Naive thymus-derived CD4-positive, alpha-beta T cell (primary cell): Measurements from ENCODE around the gene PPM1J. TPM values are rescaled to one million over a fixed set of nuclear protein-coding genes. Genes with fewer than 3 reads are reported as not detected.
A peak's percentile ranks its signal among the peaks of the same experiment; 100 is the strongest.

Experiments used
- ATAC-seq: fragments of 150-1000 bp; cut with Tn5 transposase; 2 replicates; pipeline ENCODE4 v1.10.0; 2021; ENCODE audit warnings: mild to moderate bottlenecking, moderate library complexity
- CTCF ChIA-PET: fragments of 350-600 bp; sonication (Branson Sonifier 250); formaldehyde crosslinking; loops from one replicate; lab custom pipeline; 2021; ENCODE audit warnings: antibody characterized with exemption; lab: Charles Lee
- POLR2A ChIA-PET: fragments of 350-600 bp; sonication (Branson Sonifier 250); formaldehyde crosslinking; loops from one replicate; lab custom pipeline; 2021; ENCODE audit warnings: antibody characterized with exemption, inconsistent platforms; lab: Charles Lee
- DNase-seq, 9 donors: peaks; one replicate each; pipeline versions ENCODE4 v3.0.0 to v3.0.0-alpha.2; 2020 to 2022; ENCODE audit warnings: mixed read lengths in 1 of 9
- H3K27ac ChIP-seq: one replicate; pipeline ENCODE4 v1.7.0; 2013; ENCODE audit warnings: mild to moderate bottlenecking, low read depth, low read length, moderate library complexity
- H3K27me3 ChIP-seq, 2 donors: one replicate each; pipeline ENCODE4 v1.7.0; 2013; ENCODE audit warnings: low read length in 2 of 2, mild to moderate bottlenecking in 2 of 2, moderate library complexity in 2 of 2; ENCODE audit not compliant: control insufficient read depth in 2 of 2, insufficient read depth in 2 of 2
- H3K36me3 ChIP-seq, 3 experiments: 1 replicate in 2 of 3; 2 replicates in 1 of 3; pipeline ENCODE4 v1.7.0; 2013; ENCODE audit warnings: low read length in 3 of 3, mild to moderate bottlenecking in 3 of 3, moderate library complexity in 1 of 3; ENCODE audit not compliant: insufficient read depth in 3 of 3, control insufficient read depth in 2 of 3
- H3K4me1 ChIP-seq, 2 donors: one replicate each; pipeline ENCODE4 v1.7.0; 2013; ENCODE audit warnings: low read length in 2 of 2, mild to moderate bottlenecking in 2 of 2, moderate library complexity in 1 of 2; ENCODE audit not compliant: control insufficient read depth in 2 of 2, insufficient read depth in 2 of 2
- H3K4me3 ChIP-seq: 2 replicates; pipeline ENCODE4 v1.7.0; 2013; ENCODE audit warnings: mild to moderate bottlenecking, low read length
- H3K9me3 ChIP-seq, 3 experiments: 1 replicate in 2 of 3; 2 replicates in 1 of 3; pipeline ENCODE4 v1.7.0; 2013; ENCODE audit warnings: low read length in 3 of 3; ENCODE audit not compliant: control insufficient read depth in 2 of 3
- H3K27ac Mint-ChIP-seq, 9 donors: one replicate each; pipeline ENCODE4 v1.8.0; 2020 to 2022; ENCODE audit warnings: mixed read lengths in 9 of 9, mild to moderate bottlenecking in 8 of 9, moderate library complexity in 5 of 9, inconsistent platforms in 2 of 9
- H3K27me3 Mint-ChIP-seq, 5 donors: one replicate each; pipeline ENCODE4 v1.8.0; 2021 to 2022; ENCODE audit warnings: mixed read lengths in 5 of 5, mild to moderate bottlenecking in 1 of 5
- H3K36me3 Mint-ChIP-seq, 5 donors: one replicate each; pipeline ENCODE4 v1.8.0; 2020 to 2022; ENCODE audit warnings: mixed read lengths in 5 of 5, mild to moderate bottlenecking in 3 of 5, inconsistent platforms in 1 of 5
- H3K4me1 Mint-ChIP-seq, 7 donors: one replicate each; pipeline ENCODE4 v1.8.0; 2020 to 2022; ENCODE audit warnings: mixed read lengths in 7 of 7, mild to moderate bottlenecking in 3 of 7, inconsistent platforms in 1 of 7
- H3K4me3 Mint-ChIP-seq, 10 donors: one replicate each; pipeline ENCODE4 v1.8.0; 2020 to 2022; ENCODE audit warnings: mild to moderate bottlenecking in 10 of 10, mixed read lengths in 10 of 10, moderate library complexity in 6 of 10, inconsistent platforms in 2 of 10
- H3K9me3 Mint-ChIP-seq, 11 donors: one replicate each; pipeline ENCODE4 v1.8.0; 2020 to 2022; ENCODE audit warnings: mixed read lengths in 11 of 11, mild to moderate bottlenecking in 4 of 11, inconsistent platforms in 1 of 11, moderate library complexity in 1 of 11
- intact Hi-C, 2 donors: fragments of 100-400 bp; cut with micrococcal nuclease; formaldehyde crosslinking; loops; one replicate each; pipeline ENCODE4 v1.15.1; 2023
- polyA plus RNA-seq, 2 donors: library from polyadenylated mRNA; unstranded; fragments of 300-500 nt; fragmentation: Illumina TruSeq; gene quantifications; one replicate each; pipeline ENCODE4 v1.2.3, GENCODE V29; 2021
- total RNA-seq, 6 experiments: library from RNA in 5 of 6; stranded (reverse) in 5 of 6; gene quantifications; 1 replicate in 5 of 6; 2 replicates in 1 of 6; pipeline ENCODE4 v1.2.3 and lab custom pipeline; 2021 to 2026

The PPM1J gene
- total and polyA plus RNA-seq, 7 experiments from 2014 or later: 0.46 to 1.6 (median 0.50) TPM; not detected in 4

DNA sequence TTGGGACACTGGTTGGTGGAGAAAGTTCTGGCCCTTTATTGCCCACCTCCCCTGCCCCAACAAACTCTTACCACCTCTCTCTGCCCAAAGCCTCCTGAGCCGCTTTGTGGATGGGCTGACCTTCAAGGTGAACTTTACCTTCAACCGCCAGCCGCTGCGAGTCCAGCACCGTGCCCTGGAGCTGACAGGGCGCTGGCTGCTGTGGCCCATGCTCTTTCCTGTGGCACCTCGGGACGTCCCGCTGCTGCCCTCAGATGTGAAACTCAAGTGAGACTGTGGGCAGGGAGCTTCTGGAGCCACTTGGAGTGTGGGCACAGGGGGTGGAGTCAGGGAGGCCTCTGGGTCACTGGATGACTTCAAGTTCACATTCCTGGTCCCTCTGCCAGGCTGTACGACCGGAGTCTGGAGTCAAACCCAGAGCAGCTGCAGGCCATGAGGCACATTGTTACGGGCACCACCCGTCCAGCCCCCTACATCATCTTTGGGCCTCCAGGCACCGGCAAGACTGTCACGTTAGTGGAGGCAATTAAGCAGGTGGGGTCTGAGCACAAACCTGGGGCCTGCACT lies 20.7 kb downstream of the PPM1J start:
- ChIA-PET CTCF (interaction anchor here (0.7 kb wide), 1 partner anchor 9 kb away, joined by 3 read pairs; no protein-coding TSS in a partner anchor), POLR2A (no interaction called here)
- H3K36me3 Mint-ChIP-seq: peaks cover 9 to 34% (median 21%) of the 10 kb centered on the region in 5 donors

DNA sequence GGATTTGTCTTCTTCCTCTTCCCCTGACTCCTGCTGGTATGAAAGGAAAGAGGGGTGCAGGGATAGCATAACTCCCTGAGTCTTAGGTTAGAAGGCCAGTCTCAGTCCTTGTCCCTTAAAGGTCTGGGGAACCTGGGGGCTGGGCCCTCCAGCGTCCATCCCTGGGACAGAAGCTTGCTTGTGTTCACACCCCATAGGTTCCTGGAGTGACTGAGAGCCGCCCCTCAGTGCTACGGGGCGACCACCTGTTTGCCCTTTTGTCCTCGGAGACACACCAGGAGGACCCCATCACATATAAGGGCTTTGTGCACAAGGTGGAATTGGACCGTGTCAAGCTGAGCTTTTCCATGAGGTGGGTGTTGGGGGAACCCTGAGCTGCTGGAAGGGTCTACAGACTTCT lies 21.3 kb downstream of the PPM1J start:
- Mint-ChIP-seq H3K36me3 (peaks cover 9 to 33% (median 17%) of the 10 kb centered on the region in 5 donors), H3K9me3 (no peaks in the 10 kb centered on the region), H3K4me1 (peaks cover 0 to 5% (median 0%) of the 10 kb centered on the region in 7 donors), H3K27ac (no peak overlapping the region), H3K27me3 (no peaks in the 10 kb centered on the region), H3K4me3 (no peak overlapping the region)
- no peaks in the 10 kb centered on the region for H3K27me3 ChIP-seq
- intact Hi-C loops: no loop called here
- H3K4me3 ChIP-seq: no peak overlapping the region
- no peak for DNase-seq
- no peaks in the 10 kb centered on the region for H3K4me1 ChIP-seq
- no peaks in the 10 kb centered on the region for H3K9me3 ChIP-seq
- no peak for ATAC-seq
- CTCF ChIA-PET: interaction anchor here (0.7 kb wide), 1 partner anchor 10 kb away, joined by 3 read pairs; no protein-coding TSS in a partner anchor
- H3K36me3 ChIP-seq: peaks cover 0 to 99% (median 9%) of the 10 kb centered on the region in 3 experiments
- no peak overlapping the region for H3K27ac ChIP-seq
- POLR2A ChIA-PET: no interaction called here

More for the DNA sequence above, 20.7 kb downstream of the PPM1J start:
- Mint-ChIP-seq H3K4me3 (no peak overlapping the region), H3K27me3 (no peaks in the 10 kb centered on the region), H3K27ac (peak overlapping the region in 1 of 9 donors; percentile 46), H3K9me3 (no peaks in the 10 kb centered on the region), H3K4me1 (peaks cover 0 to 6% (median under 1%) of the 10 kb centered on the region in 7 donors)
- ATAC-seq (no peak), DNase-seq (no peak)
- Histone ChIP-seq H3K27ac (no peak overlapping the region), H3K36me3 (peaks cover 0 to 99% (median 9%) of the 10 kb centered on the region in 3 experiments), H3K27me3 (no peaks in the 10 kb centered on the region), H3K4me1 (no peaks in the 10 kb centered on the region), H3K9me3 (no peaks in the 10 kb centered on the region), H3K4me3 (no peak overlapping the region)
- intact Hi-C loops: no loop called here

DNA sequence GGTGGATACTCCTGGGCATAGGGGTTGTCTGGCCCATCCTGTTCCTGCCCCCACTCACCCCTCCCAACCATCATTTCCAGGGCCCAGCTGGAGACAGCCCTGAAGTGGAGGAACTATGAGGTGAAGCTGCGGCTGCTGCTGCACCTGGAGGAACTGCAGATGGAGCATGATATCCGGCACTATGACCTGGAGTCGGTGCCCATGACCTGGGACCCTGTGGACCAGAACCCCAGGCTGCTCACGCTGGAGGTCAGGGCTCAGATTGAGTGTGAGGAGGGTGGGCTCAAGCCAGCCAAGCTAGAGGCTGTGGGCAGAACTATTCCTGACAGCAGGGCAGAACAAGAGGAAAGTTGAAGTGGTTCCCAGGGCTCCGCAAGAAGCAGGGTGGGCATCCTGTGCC lies 22.5 kb downstream of the PPM1J start:
- intact Hi-C loops: no loop called here
- Histone ChIP-seq H3K9me3 (no peaks in the 10 kb centered on the region), H3K36me3 (peaks cover 0 to 99% (median 9%) of the 10 kb centered on the region in 3 experiments), H3K27me3 (no peaks in the 10 kb centered on the region), H3K4me1 (no peaks in the 10 kb centered on the region), H3K4me3 (no peak overlapping the region), H3K27ac (no peak overlapping the region)
- H3K9me3 Mint-ChIP-seq: no peaks in the 10 kb centered on the region
- no peak overlapping the region for H3K27ac Mint-ChIP-seq
- peaks cover 9 to 26% (median 14%) of the 10 kb centered on the region in 5 donors for H3K36me3 Mint-ChIP-seq
- DNase-seq: no peak
- H3K4me3 Mint-ChIP-seq: no peak overlapping the region
- H3K27me3 Mint-ChIP-seq: no peaks in the 10 kb centered on the region
- CTCF ChIA-PET: interaction anchor here (0.7 kb wide), 1 partner anchor 190 kb away, joined by 3 read pairs; no protein-coding TSS in a partner anchor
- POLR2A ChIA-PET: no interaction called here
- ATAC-seq: no peak
- peaks cover 0 to 5% (median 3%) of the 10 kb centered on the region in 7 donors for H3K4me1 Mint-ChIP-seq

DNA sequence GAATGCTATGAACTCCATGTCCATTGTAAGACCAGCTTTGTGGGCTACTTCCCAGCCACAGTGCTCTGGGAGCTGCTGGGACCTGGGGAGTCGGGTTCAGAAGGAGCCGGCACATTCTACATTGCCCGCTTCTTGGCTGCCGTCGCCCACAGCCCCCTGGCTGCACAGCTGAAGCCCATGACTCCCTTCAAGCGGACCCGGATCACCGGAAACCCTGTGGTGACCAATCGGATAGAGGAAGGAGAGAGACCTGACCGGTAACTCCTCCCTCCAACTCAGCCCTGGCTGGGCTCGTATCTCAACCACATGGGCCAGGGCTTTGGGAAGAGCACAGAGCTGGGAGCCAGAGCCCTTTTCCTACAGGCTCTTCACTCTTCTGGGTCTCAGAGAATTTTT lies 25.3 kb downstream of the PPM1J start:
- intact Hi-C loops: no loop called here
- Histone ChIP-seq H3K9me3 (no peaks in the 10 kb centered on the region), H3K27me3 (no peaks in the 10 kb centered on the region), H3K4me3 (no peak overlapping the region), H3K4me1 (no peaks in the 10 kb centered on the region), H3K27ac (no peak overlapping the region), H3K36me3 (peaks cover 0 to 76% (median 5%) of the 10 kb centered on the region in 3 experiments)
- CTCF ChIA-PET: no interaction called here
- H3K4me1 Mint-ChIP-seq: peaks cover 4 to 12% (median 10%) of the 10 kb centered on the region in 7 donors
- peaks cover 9 to 28% (median 12%) of the 10 kb centered on the region in 5 donors for H3K36me3 Mint-ChIP-seq
- H3K27ac Mint-ChIP-seq: no peak overlapping the region
- POLR2A ChIA-PET: interaction anchor here (0.6 kb wide), 1 partner anchor 11 kb away, joined by 3 read pairs; no protein-coding TSS in a partner anchor
- H3K9me3 Mint-ChIP-seq: no peaks in the 10 kb centered on the region
- ATAC-seq: no peak
- DNase-seq: no peak
- H3K27me3 Mint-ChIP-seq: no peaks in the 10 kb centered on the region
- H3K4me3 Mint-ChIP-seq: no peak overlapping the region

GRCh38 chr1:112689196-112689841 lies 25.8 kb downstream of the PPM1J start:
- H3K27me3 ChIP-seq: no peaks in the 10 kb centered on the region
- H3K27ac ChIP-seq: no peak overlapping the region
- CTCF ChIA-PET: no interaction called here
- peak overlapping the region in 1 of 9 donors; percentile 66 for H3K27ac Mint-ChIP-seq
- no peaks in the 10 kb centered on the region for H3K9me3 Mint-ChIP-seq
- H3K4me3 Mint-ChIP-seq: no peak overlapping the region
- no peak overlapping the region for H3K4me3 ChIP-seq
- H3K9me3 ChIP-seq: no peaks in the 10 kb centered on the region
- no peaks in the 10 kb centered on the region for H3K4me1 ChIP-seq
- POLR2A ChIA-PET: interaction anchor here (0.6 to 0.7 kb wide), 2 partner anchors 11 to 16 kb away, joined by 3 to 4 read pairs; no protein-coding TSS in a partner anchor
- DNase-seq (no peak), ATAC-seq (no peak)
- no peaks in the 10 kb centered on the region for H3K27me3 Mint-ChIP-seq
- peaks cover 0 to 71% (median 5%) of the 10 kb centered on the region in 3 experiments for H3K36me3 ChIP-seq
- H3K36me3 Mint-ChIP-seq: peaks cover 9 to 28% (median 12%) of the 10 kb centered on the region in 5 donors
- intact Hi-C loops: no loop called here
- H3K4me1 Mint-ChIP-seq: peaks cover 4 to 12% (median 10%) of the 10 kb centered on the region in 7 donors

DNA sequence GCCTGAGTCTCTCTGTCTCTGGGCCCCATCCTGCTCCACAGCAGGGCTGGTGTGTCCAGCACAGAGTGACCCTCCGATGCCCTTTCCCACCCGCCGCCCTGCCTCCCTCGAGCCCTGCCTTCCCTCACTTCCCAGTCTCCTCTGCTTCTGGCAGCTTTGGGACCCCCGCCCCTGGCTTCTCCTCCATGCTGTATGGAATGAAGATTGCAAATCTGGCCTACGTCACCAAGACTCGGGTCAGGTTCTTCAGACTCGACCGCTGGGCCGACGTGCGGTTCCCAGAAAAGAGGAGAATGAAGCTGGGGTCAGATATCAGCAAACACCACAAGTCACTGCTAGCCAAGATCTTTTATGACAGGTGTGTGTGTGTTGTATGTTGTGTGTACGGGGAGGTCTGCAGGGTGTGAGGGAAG lies 26.3 kb downstream of the PPM1J start:
- no peaks in the 10 kb centered on the region for H3K27me3 Mint-ChIP-seq
- ATAC-seq (no peak), DNase-seq (no peak)
- ChIA-PET CTCF (no interaction called here), POLR2A (interaction anchor here (0.7 kb wide), 1 partner anchor 17 kb away, joined by 4 read pairs; no protein-coding TSS in a partner anchor)
- no peaks in the 10 kb centered on the region for H3K9me3 ChIP-seq
- no peak overlapping the region for H3K27ac ChIP-seq
- peaks cover 9 to 28% (median 12%) of the 10 kb centered on the region in 5 donors for H3K36me3 Mint-ChIP-seq
- intact Hi-C loops: no loop called here
- no peak overlapping the region for H3K4me3 Mint-ChIP-seq
- no peaks in the 10 kb centered on the region for H3K9me3 Mint-ChIP-seq
- H3K27ac Mint-ChIP-seq: peak overlapping the region in 1 of 9 donors; percentile 66
- no peaks in the 10 kb centered on the region for H3K27me3 ChIP-seq
- H3K4me3 ChIP-seq: no peak overlapping the region
- H3K4me1 Mint-ChIP-seq: peaks cover 4 to 12% (median 10%) of the 10 kb centered on the region in 7 donors
- no peaks in the 10 kb centered on the region for H3K4me1 ChIP-seq
- H3K36me3 ChIP-seq: peaks cover 0 to 66% (median 5%) of the 10 kb centered on the region in 3 experiments
